RWPE2 (cell line): ENCODE data around the gene RPL18A.
"Not testable (repeated sequence)": the region's sequence is repeated elsewhere in the genome, so short reads cannot be mapped to it uniquely, and the experiment has no call there.

Experiments used
- ATAC-seq: fragments of 200-7000 bp; cut with Tn5 transposase; 3 replicates; pipeline ENCODE4 v1.9.1; 2021; ENCODE audit warnings: low read depth
- DNase-seq: peaks from one replicate; pipeline ENCODE4 v3.0.0-alpha.2; 2020; ENCODE audit warnings: low spot score
- H3K27ac ChIP-seq: fragments of 450-650 bp; 2 replicates; pipeline ENCODE4 v1.5.1; 2017; ENCODE audit warnings: mild to moderate bottlenecking; ENCODE audit not compliant: poor library complexity, severe bottlenecking
- H3K27me3 ChIP-seq: fragments of 250-450 bp; sonication (Bioruptor Pico); 2 replicates; pipeline ENCODE4 v1.5.1; 2021; ENCODE audit warnings: mild to moderate bottlenecking, moderate library complexity; ENCODE audit not compliant: insufficient read depth, poor library complexity, severe bottlenecking
- H3K36me3 ChIP-seq: fragments of 250-450 bp; sonication (Bioruptor Pico); 2 replicates; pipeline ENCODE4 v1.5.1; 2020; ENCODE audit warnings: low read depth, mild to moderate bottlenecking, moderate library complexity
- H3K4me1 ChIP-seq: fragments of 250-450 bp; sonication (Bioruptor Pico); 2 replicates; pipeline ENCODE4 v1.5.1; 2021; ENCODE audit warnings: mild to moderate bottlenecking, moderate library complexity; ENCODE audit not compliant: insufficient read depth, poor library complexity, severe bottlenecking
- H3K4me3 ChIP-seq: fragments of 250-450 bp; sonication (Bioruptor Pico); 2 replicates; pipeline ENCODE4 v1.5.1; 2021; ENCODE audit warnings: mild to moderate bottlenecking, moderate library complexity; ENCODE audit not compliant: severe bottlenecking
- H3K9me3 ChIP-seq: fragments of 250-450 bp; sonication (Bioruptor Pico); 2 replicates; pipeline ENCODE4 v1.5.1; 2021; ENCODE audit warnings: mild to moderate bottlenecking, moderate library complexity; ENCODE audit not compliant: severe bottlenecking
- CTCF ChIP-seq: fragments of 450-650 bp; IDR thresholded peaks from one replicate; pipeline ENCODE4 v1.5.1; 2017; ENCODE audit warnings: mild to moderate bottlenecking, moderate library complexity; ENCODE audit not compliant: poor library complexity, severe bottlenecking

The RPL18A gene

GRCh38 chr19:17877696-17878095 lies 18.0 kb downstream of the RPL18A start:
- no peak for DNase-seq
- Histone ChIP-seq H3K4me1 (no peaks in the 10 kb centered on the region), H3K9me3 (no peaks in the 10 kb centered on the region), H3K27ac (no peak overlapping the region), H3K4me3 (no peak overlapping the region), H3K27me3 (peaks cover 9% of the 10 kb centered on the region), H3K36me3 (no peaks in the 10 kb centered on the region)
- no peak for ATAC-seq
- TF ChIP-seq CTCF, result no peak

DNA sequence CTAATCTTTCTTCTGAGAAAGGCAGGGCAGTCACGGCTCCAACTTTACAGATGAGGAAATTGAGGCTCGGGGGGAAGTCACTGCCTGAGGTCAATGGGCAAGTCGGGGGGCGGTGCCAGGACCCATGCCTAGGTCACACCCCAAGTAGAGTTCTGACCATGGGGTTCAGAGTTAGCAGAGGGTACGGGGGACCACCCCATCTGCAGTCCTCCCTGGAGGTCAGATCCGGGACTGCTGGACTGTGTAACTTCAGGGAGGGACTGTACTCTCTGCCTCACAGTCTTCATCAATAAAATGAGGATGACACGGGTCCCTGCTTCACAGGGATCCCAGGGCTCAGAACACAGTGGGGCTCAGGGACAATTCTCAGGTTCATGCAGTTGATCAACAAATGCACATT lies 19.8 kb downstream of the RPL18A start:
- no peaks in the 10 kb centered on the region for H3K4me1 ChIP-seq
- DNase-seq (no peak), ATAC-seq (no peak)
- H3K27me3 ChIP-seq, result no peaks in the 10 kb centered on the region
- H3K27ac ChIP-seq, result no peak overlapping the region
- TF ChIP-seq CTCF, result no peak
- no peaks in the 10 kb centered on the region for H3K9me3 ChIP-seq
- H3K36me3 ChIP-seq, result no peaks in the 10 kb centered on the region
- H3K4me3 ChIP-seq, result no peak overlapping the region

GRCh38 chr19:17881701-17882100 lies 22.0 kb downstream of the RPL18A start:
- ATAC-seq, result no peak

GRCh38 chr19:17883627-17884410 lies 24.1 kb downstream of the RPL18A start:
- H3K36me3 ChIP-seq, result no peaks in the 10 kb centered on the region
- H3K27ac ChIP-seq, result no peak overlapping the region
- TF ChIP-seq CTCF, result no peak
- H3K9me3 ChIP-seq, result no peaks in the 10 kb centered on the region
- no peak for DNase-seq
- no peak overlapping the region for H3K4me3 ChIP-seq
- no peak for ATAC-seq
- no peaks in the 10 kb centered on the region for H3K27me3 ChIP-seq
- H3K4me1 ChIP-seq, result no peaks in the 10 kb centered on the region

More at GRCh38 chr19:17881701-17882100, 22.0 kb downstream of the RPL18A start:
- no peak for TF ChIP-seq CTCF
- Histone ChIP-seq H3K4me3 (no peak overlapping the region), H3K36me3 (no peaks in the 10 kb centered on the region), H3K4me1 (no peaks in the 10 kb centered on the region), H3K27ac (no peak overlapping the region), H3K27me3 (no peaks in the 10 kb centered on the region), H3K9me3 (no peaks in the 10 kb centered on the region)
- DNase-seq, result no peak

DNA sequence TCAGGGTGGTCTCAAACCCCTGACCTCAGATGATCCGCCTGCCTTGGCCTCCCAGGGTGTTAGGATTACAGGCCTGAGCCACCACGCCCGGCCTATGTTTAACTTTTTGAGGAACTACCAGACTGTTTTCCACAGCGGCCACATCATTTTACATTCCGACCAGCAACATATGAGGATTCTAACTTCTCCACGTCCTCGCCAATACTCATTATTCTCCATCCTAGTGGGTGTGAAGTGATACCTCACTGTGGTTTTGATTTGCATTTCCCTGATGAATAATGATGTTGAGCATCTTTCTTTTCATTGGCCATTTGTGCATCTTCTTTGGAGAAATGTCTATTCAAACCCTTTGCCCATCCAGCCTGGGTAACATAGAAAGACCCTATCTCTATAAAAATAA lies 26.8 kb downstream of the RPL18A start:
- H3K4me1 ChIP-seq, result no peaks in the 10 kb centered on the region

DNA sequence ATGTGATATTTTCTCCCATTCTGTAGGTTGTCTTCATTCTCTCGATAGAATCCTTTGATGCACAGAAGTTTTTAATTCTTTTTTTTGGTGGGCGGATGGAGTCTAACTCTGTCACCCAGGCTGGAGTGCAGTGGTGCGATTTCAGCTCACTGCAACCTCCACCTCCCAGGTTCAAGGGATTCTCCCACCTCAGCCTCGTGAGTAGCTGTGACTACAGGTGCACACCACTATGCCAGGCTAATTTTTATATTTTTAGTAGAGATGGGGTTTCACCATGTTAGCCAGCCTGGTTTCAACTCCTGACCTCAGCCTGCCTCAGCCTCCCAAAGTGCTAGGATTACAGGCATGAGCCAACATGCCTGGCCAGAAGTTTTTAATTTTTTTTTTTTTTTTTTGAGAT lies 27.5 kb downstream of the RPL18A start:
- not testable (repeated sequence) for H3K9me3 ChIP-seq, H3K4me1 ChIP-seq, H3K27ac ChIP-seq, H3K27me3 ChIP-seq, H3K4me3 ChIP-seq, DNase-seq, ATAC-seq, H3K36me3 ChIP-seq

More for the DNA sequence above, 26.8 kb downstream of the RPL18A start:
- Histone ChIP-seq H3K27me3 (no peaks in the 10 kb centered on the region), H3K9me3 (no peaks in the 10 kb centered on the region), H3K36me3 (no peaks in the 10 kb centered on the region), H3K27ac (no peak overlapping the region), H3K4me3 (no peak overlapping the region)
- ATAC-seq, result no peak
- no peak for DNase-seq
- TF ChIP-seq CTCF, result no peak
